Activated T-cell treated with anti-CD3 and anti-CD28 coated beads, Interleukin-2, amount 50 U/mL, for 24 hours (primary cell): ENCODE measurements around the gene ARHGEF37.
"Not testable (repeated sequence)": the region's sequence is repeated elsewhere in the genome, so short reads cannot be mapped to it uniquely, and the experiment has no call there.

Experiments used
- DNase-seq: peaks from one replicate; pipeline ENCODE4 v3.0.0-alpha.2; 2020
- H3K27ac Mint-ChIP-seq: 2 replicates; pipeline ENCODE4 v1.8.0; 2020; ENCODE audit warnings: mild to moderate bottlenecking, mixed read lengths
- H3K27me3 Mint-ChIP-seq: 2 replicates; pipeline ENCODE4 v1.8.0; 2020; ENCODE audit warnings: mixed read lengths
- H3K36me3 Mint-ChIP-seq: 2 replicates; pipeline ENCODE4 v1.8.0; 2020; ENCODE audit warnings: low read depth, mixed read lengths
- H3K4me1 Mint-ChIP-seq: 2 replicates; pipeline ENCODE4 v1.8.0; 2020; ENCODE audit warnings: low read depth, mixed read lengths
- H3K4me3 Mint-ChIP-seq: 2 replicates; pipeline ENCODE4 v1.8.0; 2020; ENCODE audit warnings: mild to moderate bottlenecking, moderate library complexity, mixed read lengths
- H3K9me3 Mint-ChIP-seq: 2 replicates; pipeline ENCODE4 v1.8.0; 2020; ENCODE audit warnings: mixed read lengths

ARHGEF37 gene

DNA sequence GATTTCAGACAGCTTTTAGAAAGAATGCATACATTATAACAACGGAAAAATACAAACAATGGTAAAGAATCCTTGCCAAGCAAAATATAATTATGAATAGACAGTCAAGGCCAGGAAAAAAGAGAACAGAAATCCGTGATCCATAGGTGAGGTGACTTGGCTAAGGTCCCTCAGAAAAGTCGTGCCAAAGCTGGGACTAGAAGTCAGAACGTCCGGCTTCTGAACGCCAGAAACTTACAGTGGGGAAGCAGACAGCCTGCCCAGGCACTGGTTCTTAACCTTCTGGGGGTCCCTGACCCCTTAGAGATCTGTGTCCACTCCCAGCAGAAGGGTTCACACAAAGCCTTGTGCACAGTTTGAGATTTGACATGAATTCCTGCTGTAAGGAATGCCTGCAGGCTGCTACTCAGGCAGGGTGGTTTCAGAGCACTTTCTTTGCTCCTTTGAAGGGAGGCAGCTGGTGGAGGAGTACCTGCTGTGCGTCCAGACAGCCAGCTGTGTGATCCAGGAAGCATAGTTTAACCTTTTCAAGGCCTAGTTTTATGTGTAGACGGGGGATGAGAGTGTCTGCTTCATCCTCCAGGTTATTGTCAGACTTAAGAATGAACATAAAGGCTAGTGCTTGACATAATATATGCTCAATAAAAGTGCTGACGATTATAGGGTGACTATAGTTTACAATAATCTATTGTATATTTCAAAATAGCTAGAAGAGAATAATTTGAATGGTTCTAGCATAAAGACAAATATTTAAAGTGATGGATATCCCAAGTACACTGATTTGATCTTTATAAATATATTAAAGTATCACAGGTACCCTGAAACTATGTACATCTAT lies 852 bp downstream of the ARHGEF37 start:
- Mint-ChIP-seq H3K9me3 (no peaks in the 10 kb centered on the region), H3K27ac (peak overlapping the region; percentile 61), H3K4me3 (peak overlapping the region; percentile 64), H3K4me1 (peaks cover 19% of the 10 kb centered on the region), H3K27me3 (peaks cover 13% of the 10 kb centered on the region), H3K36me3 (no peaks in the 10 kb centered on the region)
- no peak for DNase-seq

DNA sequence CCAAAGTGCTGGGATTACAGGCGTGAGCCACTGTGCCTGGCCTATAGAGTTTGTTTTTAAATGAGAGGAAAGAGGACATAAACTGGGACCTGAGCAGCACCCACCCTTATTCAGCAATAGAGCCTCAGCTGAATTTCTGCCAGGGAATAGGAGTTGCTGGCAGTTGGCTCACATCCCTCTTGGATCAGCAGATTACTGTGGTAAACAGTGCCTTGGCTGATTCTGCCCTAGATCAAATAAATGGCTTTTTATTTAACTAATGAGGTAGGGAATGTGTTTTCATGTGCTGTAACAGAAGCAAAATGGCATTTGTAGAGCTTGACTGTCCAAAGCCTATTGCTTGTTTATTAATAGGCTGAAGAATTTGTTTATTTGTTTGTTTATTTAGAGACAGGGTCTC lies 2.1 kb downstream of the ARHGEF37 start:
- Mint-ChIP-seq H3K36me3 (no peaks in the 10 kb centered on the region), H3K27ac (no peak overlapping the region), H3K4me1 (peaks cover 23% of the 10 kb centered on the region), H3K9me3 (no peaks in the 10 kb centered on the region), H3K4me3 (no peak overlapping the region), H3K27me3 (peaks cover 13% of the 10 kb centered on the region)
- no peak for DNase-seq

DNA sequence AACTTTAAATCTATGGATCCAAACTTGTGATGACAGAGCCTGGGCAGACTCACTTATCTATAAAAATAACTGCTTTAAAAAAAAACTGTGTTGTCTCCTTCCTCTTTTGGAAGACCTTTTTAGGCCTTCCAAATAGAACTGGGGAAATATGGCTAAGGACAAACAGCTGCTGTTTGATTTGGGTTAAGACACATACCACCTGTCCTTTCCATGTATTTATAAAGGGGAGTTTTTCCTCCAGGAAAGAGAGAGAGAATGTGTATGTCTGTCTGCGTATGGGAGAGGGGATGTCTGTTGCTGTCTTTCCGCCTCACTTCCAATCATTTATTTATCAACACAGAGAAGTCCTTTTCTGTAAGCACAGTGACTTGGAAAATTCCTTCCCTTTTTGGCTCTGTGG lies 2.8 kb downstream of the ARHGEF37 start:
- Mint-ChIP-seq H3K36me3 (no peaks in the 10 kb centered on the region), H3K9me3 (no peaks in the 10 kb centered on the region), H3K27ac (no peak overlapping the region), H3K4me3 (no peak overlapping the region), H3K4me1 (peaks cover 23% of the 10 kb centered on the region), H3K27me3 (peaks cover 13% of the 10 kb centered on the region)
- DNase-seq: no peak

DNA sequence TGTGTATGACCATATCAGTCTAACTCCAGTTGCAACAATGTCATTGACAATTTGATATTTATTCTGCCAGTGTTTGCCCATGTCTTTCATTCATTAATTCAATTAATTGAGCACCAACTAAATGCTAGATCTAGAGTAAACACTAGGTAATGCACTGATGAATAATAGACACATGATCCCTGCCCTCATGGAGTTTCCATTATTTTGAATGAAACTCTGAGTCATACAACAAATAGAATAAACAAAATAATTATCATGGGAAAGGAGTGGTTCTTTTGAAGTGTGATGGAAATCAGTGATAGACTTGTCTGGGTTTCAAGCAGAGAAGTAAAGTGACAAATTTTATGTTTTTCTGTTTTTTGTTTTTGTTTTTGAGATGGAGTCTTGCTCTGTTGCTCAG lies 4.6 kb downstream of the ARHGEF37 start:
- no peaks in the 10 kb centered on the region for H3K9me3 Mint-ChIP-seq

DNA sequence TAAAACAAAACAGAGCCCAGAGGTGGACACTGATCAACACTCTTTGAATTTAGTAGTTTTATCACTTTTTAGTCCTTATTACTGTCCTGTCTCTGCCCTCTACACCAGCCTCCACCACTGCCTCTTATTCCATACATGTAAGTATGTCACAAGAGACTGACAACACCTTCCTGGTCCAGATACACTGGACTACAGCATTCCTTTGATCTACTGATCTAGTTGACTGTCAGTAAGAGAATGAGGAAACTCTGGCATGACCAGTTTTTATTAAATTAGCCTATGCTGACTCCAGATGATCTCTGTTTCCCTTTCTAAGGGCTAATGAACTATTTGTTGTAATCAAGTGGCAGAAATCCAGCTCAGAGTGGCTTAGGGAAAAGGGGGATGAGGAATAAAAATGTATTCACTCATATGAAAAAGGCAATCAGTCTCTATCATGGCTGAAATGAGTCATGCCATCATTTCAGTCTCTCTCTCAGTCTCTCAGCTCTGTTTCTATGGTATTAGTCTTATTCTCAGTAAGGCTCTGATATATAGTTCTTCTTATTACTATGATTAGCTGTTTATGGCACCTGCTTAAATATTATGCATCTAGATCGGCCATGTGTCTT lies 5.5 kb downstream of the ARHGEF37 start:
- H3K27ac Mint-ChIP-seq: peak overlapping the region; percentile 62
- H3K4me3 Mint-ChIP-seq: no peak overlapping the region
- peaks cover 4% of the 10 kb centered on the region for H3K27me3 Mint-ChIP-seq
- no peaks in the 10 kb centered on the region for H3K36me3 Mint-ChIP-seq
- no peaks in the 10 kb centered on the region for H3K9me3 Mint-ChIP-seq
- no peak for DNase-seq
- H3K4me1 Mint-ChIP-seq: peaks cover 10% of the 10 kb centered on the region

More for the DNA sequence above, 4.6 kb downstream of the ARHGEF37 start:
- Mint-ChIP-seq H3K4me3 (no peak overlapping the region), H3K36me3 (no peaks in the 10 kb centered on the region), H3K27me3 (peaks cover 7% of the 10 kb centered on the region), H3K27ac (no peak overlapping the region), H3K4me1 (peaks cover 16% of the 10 kb centered on the region)
- no peak for DNase-seq

DNA sequence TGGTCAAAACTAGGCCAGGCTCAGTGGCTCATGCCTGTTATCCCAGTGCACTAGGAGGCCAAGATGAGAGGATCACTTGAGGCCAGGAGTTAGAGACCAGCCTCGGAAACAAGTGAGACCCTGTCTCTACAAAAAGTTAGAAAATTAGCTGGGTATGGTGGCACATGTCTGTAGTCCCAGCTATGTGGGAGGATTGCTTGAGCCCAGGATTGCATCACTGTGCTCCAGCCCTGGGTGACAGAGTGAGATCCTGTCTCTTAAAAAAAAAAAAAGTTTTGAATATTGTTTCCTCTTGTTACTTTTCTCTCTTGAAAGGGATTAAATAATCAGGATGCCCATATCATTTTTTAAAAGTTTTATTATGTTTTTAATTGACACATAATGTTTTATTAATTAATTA lies 7.6 kb downstream of the ARHGEF37 start:
- Mint-ChIP-seq H3K27ac (no peak overlapping the region), H3K36me3 (no peaks in the 10 kb centered on the region), H3K9me3 (no peaks in the 10 kb centered on the region), H3K27me3 (no peaks in the 10 kb centered on the region), H3K4me3 (no peak overlapping the region), H3K4me1 (peaks cover 10% of the 10 kb centered on the region)
- DNase-seq: no peak

DNA sequence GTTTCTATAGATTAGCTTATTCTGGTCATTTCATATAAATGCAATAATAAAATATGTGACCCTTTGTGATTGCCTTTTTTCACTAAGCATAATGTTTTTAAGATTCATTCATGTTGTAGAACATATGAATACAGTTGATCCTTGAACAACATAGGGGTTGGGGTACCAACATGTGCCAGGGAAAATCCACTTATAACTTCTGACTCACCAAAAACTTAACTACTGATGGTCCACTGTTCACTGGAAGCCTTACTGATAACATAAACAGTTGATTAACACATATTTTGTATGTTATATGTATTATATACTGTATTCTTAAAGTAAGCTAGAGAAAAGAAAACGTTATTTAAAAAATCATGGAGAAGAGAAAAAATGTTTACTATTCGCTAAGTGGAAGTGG lies 12.1 kb downstream of the ARHGEF37 start:
- Mint-ChIP-seq H3K27me3 (no peaks in the 10 kb centered on the region), H3K4me1 (no peaks in the 10 kb centered on the region), H3K4me3 (no peak overlapping the region), H3K36me3 (no peaks in the 10 kb centered on the region), H3K27ac (no peak overlapping the region), H3K9me3 (no peaks in the 10 kb centered on the region)
- no peak for DNase-seq

DNA sequence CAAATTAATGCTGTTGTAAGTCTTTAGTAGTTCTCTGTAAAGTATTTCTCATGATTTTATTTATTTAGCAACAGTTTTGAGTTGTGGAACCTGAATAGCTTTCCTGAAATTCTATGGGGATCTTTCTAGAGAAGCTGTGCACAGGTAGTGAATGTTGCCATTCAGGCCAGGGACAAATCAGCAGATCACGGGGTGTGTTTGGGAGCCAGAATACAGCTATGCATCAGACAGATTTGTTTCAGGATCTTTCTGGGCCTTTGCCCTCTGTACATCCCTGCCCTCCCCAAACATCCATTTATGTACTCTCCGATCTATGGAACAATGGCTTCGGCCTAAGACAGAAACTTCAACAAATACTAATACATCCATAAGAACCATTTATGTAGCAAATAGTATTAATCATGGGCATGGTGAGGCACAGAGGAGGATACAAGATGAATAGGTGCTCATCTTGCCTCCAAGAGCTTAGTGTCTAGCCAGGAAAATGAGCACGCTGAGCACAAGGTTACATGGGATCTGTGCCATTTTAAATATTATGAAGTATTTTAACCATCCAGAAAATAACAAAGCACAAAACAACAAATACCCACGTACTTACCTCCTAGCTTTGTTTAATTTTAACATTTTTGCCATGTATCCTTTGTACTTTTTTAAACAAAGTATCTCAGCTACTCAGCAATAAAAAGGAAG lies 13.1 kb downstream of the ARHGEF37 start:
- Mint-ChIP-seq H3K27ac (no peak overlapping the region), H3K4me3 (no peak overlapping the region)

DNA sequence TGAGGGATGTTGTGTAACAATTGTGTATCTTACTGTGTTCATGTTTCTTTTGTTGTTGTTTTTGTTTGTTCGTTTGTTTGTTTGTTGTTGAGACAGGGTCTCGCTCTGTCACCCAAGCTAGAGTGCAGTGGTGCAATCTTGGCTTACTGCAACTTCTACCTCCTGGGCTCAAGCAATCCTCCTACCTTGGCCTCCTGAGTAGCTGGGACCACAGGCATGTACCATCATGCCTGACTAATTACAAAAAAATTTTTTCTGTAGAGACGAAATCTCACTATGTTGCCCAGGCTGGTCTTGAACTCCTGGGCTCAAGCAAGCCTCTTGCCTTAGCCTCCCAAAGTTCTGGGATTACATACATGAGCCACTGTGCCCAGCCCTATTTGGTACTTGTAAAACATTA lies 13.8 kb downstream of the ARHGEF37 start:
- not testable (repeated sequence) for DNase-seq, H3K27ac Mint-ChIP-seq, H3K9me3 Mint-ChIP-seq, H3K4me1 Mint-ChIP-seq, H3K36me3 Mint-ChIP-seq, H3K27me3 Mint-ChIP-seq, H3K4me3 Mint-ChIP-seq

More for the DNA sequence above, 13.1 kb downstream of the ARHGEF37 start:
- no peaks in the 10 kb centered on the region for H3K9me3 Mint-ChIP-seq
- no peaks in the 10 kb centered on the region for H3K27me3 Mint-ChIP-seq
- DNase-seq: no peak
- no peaks in the 10 kb centered on the region for H3K36me3 Mint-ChIP-seq
- H3K4me1 Mint-ChIP-seq: no peaks in the 10 kb centered on the region

DNA sequence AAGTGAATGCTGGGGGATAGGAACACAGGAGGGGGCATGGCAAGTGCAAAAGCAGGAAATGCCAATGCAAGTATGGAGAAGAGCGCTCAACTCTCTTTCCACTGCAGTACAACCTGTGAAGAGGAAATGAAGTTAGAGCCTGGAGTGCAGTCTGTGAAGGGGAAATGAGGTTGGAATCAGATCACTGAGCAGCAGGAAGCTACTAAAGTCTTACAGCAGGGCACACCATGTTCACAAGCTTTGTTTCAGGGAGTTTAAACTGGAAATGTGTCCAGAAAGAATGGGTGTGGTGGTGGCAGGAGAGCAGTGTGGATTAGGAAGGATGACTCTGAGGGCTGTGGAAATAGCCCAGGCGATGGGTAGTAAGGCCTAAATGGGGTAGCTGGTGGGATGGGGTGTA lies 15.4 kb downstream of the ARHGEF37 start:
- H3K9me3 Mint-ChIP-seq: no peaks in the 10 kb centered on the region
- H3K27ac Mint-ChIP-seq: no peak overlapping the region
- H3K27me3 Mint-ChIP-seq: no peaks in the 10 kb centered on the region
- H3K4me1 Mint-ChIP-seq: no peaks in the 10 kb centered on the region
- no peak for DNase-seq
- no peak overlapping the region for H3K4me3 Mint-ChIP-seq
- no peaks in the 10 kb centered on the region for H3K36me3 Mint-ChIP-seq

DNA sequence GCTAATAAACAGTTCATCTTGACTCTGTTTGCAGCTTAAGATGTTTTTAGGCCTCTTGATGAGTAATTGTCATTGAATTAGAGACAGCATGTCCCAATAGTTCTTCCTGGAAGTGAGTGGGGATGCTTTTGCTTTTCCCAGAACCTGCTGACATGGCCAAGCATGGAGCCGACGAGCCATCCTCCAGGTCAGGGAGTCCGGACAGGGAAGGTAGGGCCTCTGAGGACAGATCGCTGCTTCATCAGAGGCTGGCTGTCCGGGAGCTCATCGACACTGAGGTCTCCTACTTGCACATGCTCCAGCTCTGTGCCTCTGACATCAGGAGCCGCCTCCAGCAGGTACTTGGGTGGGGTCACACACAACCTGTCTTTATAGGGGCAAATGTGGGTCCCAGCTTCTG lies 16.3 kb downstream of the ARHGEF37 start:
- Mint-ChIP-seq H3K27ac (no peak overlapping the region), H3K4me3 (no peak overlapping the region), H3K9me3 (no peaks in the 10 kb centered on the region), H3K36me3 (no peaks in the 10 kb centered on the region), H3K27me3 (no peaks in the 10 kb centered on the region), H3K4me1 (no peaks in the 10 kb centered on the region)
- no peak for DNase-seq

DNA sequence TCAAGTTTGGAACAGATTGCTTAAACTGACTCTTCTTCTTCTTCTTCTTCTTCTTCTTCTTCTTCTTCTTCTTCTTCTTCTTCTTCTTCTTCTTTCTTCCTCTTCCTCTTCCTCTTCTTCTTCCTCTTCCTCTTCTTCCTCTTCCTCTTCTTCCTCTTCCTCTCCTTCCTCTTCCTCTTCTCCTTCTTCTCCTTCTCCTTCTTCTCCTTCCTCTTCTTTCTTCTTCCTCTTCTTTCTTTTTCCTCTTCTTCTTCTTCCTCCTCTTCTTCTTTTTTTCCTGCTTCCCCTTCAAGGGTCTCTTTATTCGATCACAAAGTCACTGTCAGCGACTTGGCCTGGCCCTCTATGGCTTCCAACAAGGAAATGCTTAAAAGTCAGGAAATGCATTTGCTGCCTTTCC lies 16.9 kb downstream of the ARHGEF37 start:
- not testable (repeated sequence) for DNase-seq

DNA sequence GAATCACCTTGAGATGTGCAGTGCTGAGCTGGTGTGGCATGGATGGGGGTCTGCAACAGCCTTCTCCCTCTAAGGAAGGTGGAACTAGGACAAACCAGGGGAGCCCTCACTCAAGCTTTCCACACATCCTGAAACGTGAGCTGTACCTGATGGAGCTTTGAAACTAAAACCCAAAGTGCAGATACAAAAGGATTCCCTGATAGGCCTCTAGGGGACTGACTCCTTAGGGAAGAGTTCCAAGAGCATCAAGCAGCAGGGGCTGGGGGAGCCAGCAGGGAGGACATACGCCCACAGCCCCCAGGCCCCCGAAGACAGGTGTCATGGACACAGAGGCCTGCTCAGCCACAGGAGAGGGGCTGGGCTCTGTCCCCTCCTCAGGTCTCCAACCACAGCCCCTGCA lies 17.7 kb downstream of the ARHGEF37 start:
- no peaks in the 10 kb centered on the region for H3K9me3 Mint-ChIP-seq
- H3K27ac Mint-ChIP-seq: no peak overlapping the region
- no peak overlapping the region for H3K4me3 Mint-ChIP-seq
- no peaks in the 10 kb centered on the region for H3K27me3 Mint-ChIP-seq
- H3K36me3 Mint-ChIP-seq: no peaks in the 10 kb centered on the region
- no peak for DNase-seq
- no peaks in the 10 kb centered on the region for H3K4me1 Mint-ChIP-seq

More for the DNA sequence above, 16.9 kb downstream of the ARHGEF37 start:
- H3K27ac Mint-ChIP-seq, H3K9me3 Mint-ChIP-seq, H3K4me3 Mint-ChIP-seq, H3K4me1 Mint-ChIP-seq, H3K36me3 Mint-ChIP-seq, H3K27me3 Mint-ChIP-seq: not testable (repeated sequence)

DNA sequence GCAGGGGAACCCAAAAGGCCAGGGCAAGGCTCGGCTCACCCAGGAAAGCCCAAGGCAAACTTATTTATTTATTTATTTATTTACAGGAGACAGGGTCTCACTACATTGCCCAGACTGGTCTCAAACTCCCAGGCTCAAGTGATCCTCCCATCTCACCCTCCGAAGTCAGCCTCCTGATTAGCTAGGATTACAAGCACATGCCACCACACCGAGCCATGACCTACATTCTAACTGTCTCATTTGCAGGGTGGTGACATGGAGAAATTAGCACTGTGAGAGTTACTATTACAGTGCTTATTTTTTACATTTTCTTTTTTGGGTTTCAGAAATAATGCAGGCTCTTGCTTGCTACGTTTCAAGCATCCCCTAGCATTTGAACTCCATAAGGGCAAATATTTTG lies 18.1 kb downstream of the ARHGEF37 start:
- no peaks in the 10 kb centered on the region for H3K4me1 Mint-ChIP-seq
- H3K27me3 Mint-ChIP-seq: no peaks in the 10 kb centered on the region
- no peaks in the 10 kb centered on the region for H3K9me3 Mint-ChIP-seq
- H3K4me3 Mint-ChIP-seq: no peak overlapping the region
- H3K27ac Mint-ChIP-seq: no peak overlapping the region
- no peak for DNase-seq
- no peaks in the 10 kb centered on the region for H3K36me3 Mint-ChIP-seq

DNA sequence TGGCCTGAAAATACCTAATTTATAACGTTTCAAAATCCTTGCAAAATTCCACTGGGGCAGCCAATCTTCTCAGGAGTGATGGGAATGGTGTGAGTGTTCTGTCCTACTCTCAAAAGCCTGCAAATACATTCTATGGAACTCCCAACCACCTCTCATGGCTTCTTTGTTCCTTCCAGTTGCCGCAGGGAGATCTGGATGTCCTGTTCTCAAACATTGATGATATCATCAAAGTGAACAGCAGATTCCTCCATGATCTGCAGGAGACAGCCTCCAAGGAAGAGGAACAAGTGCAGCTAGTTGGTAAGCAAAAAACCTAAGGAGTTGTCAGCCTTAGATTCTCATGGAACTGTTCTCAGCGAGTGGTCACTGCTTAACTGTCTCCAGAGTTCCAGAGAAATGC lies 19.6 kb downstream of the ARHGEF37 start:
- Mint-ChIP-seq H3K36me3 (no peaks in the 10 kb centered on the region), H3K4me3 (no peak overlapping the region), H3K27ac (no peak overlapping the region), H3K27me3 (no peaks in the 10 kb centered on the region), H3K4me1 (peaks cover 1% of the 10 kb centered on the region), H3K9me3 (no peaks in the 10 kb centered on the region)
- no peak for DNase-seq
